HG03159 (cell line): ENCODE measurements around the gene ENTREP1.
"Not testable (repeated sequence)": the region's sequence is repeated elsewhere in the genome, so short reads cannot be mapped to it uniquely, and the experiment has no call there.

Experiments
- ATAC-seq: cut with Tn5 transposase; IDR thresholded peaks from one replicate; pipeline ENCODE4 v1.9.1; 2021; ENCODE audit warnings: mild to moderate bottlenecking, moderate library complexity; ENCODE audit not compliant: unreplicated experiment

ENTREP1 gene

DNA sequence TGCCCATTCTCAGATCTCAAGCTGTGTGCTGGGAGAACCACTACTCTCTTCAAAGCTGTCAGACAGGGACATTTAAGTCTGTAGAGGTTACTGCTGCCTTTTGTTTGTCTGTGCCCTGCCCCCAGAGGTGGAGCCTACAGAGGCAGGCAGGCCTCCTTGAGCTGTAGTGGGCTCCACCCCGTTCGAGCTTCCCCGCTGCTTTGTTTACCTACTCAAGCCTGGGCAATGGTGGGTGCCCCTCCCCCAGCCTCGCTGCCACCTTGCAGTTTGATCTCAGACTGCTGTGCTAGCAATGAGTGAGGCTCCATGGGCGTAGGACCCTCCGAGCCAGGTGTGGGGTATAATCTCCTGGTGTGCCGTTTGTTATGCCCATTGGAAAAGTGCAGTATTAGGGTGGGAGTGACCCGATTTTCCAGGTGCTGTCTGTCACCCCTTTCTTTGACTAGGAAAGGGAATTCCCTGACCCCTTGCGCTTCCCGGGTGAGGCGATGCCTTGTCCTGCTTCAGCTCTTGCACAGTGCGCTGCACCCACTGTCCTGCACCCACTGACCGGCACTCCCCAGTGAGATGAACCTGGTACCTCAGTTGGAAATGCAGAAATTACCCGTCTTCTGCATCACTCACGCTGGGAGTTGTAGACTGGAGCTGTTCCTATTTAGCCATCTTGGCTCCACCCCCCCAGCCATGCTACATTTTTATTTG is 115.4 kb downstream of the ENTREP1 start:
- ATAC-seq, result not testable (repeated sequence)
